AG09319 (cell line): Measurements from ENCODE around the gene DERL3.

ENCODE experiments used
- DNase-seq: peaks from one replicate; pipeline ENCODE4 v3.0.0-alpha.2; 2010; ENCODE audit warnings: low read depth; ENCODE audit errors: extremely low read depth
- CTCF ChIP-seq: IDR thresholded peaks from 2 replicates; pipeline ENCODE4 v1.5.1; 2011; ENCODE audit warnings: low read depth, mild to moderate bottlenecking, inconsistent platforms, low read length, moderate library complexity

The DERL3 gene

GRCh38 chr22:23838681-23839468 is at the start of gene DERL3:
Gene DERL3, minus strand, starts transcription at chr22:23839006. Its CDS starts 19 bp downstream, at chr22:23838987.
- TF ChIP-seq CTCF, result no peak
- peak; percentile 81 for DNase-seq

- no peak for TF ChIP-seq CTCF
- DNase-seq, result no peak
Measured at GRCh38 chr22:23884140-23884539, 45.3 kb upstream of the DERL3 start.

GRCh38 chr22:23883658-23884057 is 44.9 kb upstream of the DERL3 start:
- DNase-seq, result no peak
- no peak for TF ChIP-seq CTCF

GRCh38 chr22:23882370-23882769 is 43.6 kb upstream of the DERL3 start:
- no peak for DNase-seq
- no peak for TF ChIP-seq CTCF

- no peak for TF ChIP-seq CTCF
- no peak for DNase-seq
Measured at GRCh38 chr22:23878219-23878618, 39.4 kb upstream of the DERL3 start.

GRCh38 chr22:23877566-23877965 is 38.8 kb upstream of the DERL3 start:
- DNase-seq, result no peak
- TF ChIP-seq CTCF, result no peak

GRCh38 chr22:23875801-23876200 is 37.0 kb upstream of the DERL3 start:
- DNase-seq, result no peak
- no peak for TF ChIP-seq CTCF
